ENCODE results near the gene CRMP1. TPM values are rescaled to one million over a fixed set of nuclear protein-coding genes. Genes with fewer than 3 reads are reported as not detected.

CRMP1 gene
- total and polyA plus RNA-seq, 2 of the 8 experiments (the other 6 are each of a cell fraction or from before 2014, with no cell fraction given): 120 to 131 TPM

GRCh38 chr4:5824227-5824626 is 68.7 kb downstream of the CRMP1 start (continued):
- no peak for TF ChIP-seq ATF2 (IDR thresholded peaks at IDR 0.05; ENCODE audit: low read length)
- no peak for TF ChIP-seq CBX5 (IDR thresholded peaks at IDR 0.05; ENCODE audit: low read depth, low read length)
- TF ChIP-seq HDAC2 (IDR thresholded peaks at IDR 0.05; ENCODE audit: borderline replicate concordance in 1 of 2, low read depth in 2 of 2, low read length in 2 of 2): no peak
- TF ChIP-seq CHD2 (IDR thresholded peaks at IDR 0.05; ENCODE audit: low read length): no peak

Data from H1 (cell line).